ACHN (cell line): ENCODE results near the gene NINJ1.

Experiments used
- DNase-seq: peaks from one replicate; pipeline ENCODE4 v3.0.0-alpha.2; 2015
- in situ Hi-C: cut with HindIII; loops from 2 replicates; pipeline ENCODE4 v1.10.0; 2017; ENCODE audit warnings: low sequenced_read_pairs, low pct_ligation_motif_present, low pct_unique_long_range_greater_than_20kb

NINJ1 gene

GRCh38 chr9:93136011-93136440 is 2.0 kb upstream of the NINJ1 start:
- no peak for DNase-seq

DNA sequence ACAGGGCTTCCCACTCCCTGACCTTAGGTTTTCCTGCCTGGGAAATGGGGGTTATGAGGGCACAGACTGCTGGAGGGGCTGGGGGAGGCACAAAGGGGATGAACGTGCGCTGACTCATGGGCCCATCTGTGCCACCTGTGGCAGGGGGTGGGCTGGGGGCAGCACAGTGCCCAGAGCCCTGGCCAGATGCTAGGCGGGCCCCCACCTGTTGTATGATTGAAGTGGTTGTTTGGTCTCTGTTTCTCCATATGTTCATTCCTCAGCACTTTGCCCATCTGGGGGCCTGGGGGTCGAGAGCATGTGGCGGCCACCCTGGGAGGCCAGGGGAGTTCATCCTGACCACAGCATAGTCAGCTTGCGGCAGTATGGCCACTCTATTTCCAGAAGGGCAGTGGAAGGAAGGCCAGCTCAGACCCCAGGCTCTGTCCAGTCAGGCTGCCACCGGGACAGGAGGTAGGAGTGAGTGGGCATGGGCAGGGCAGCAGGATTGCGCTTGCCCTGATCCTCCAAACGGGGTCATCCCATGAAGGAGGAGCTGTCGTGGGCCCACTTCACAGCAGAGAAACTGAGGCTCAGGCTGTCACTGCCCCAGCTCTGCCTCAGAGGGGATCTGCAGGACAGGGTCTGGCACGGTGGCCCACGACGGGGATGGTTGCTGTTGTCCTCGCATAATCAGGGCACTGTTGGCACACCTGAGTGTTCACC is 841 bp upstream of the NINJ1 start:
- in situ Hi-C loops = no loop called here
- no peak for DNase-seq

More at GRCh38 chr9:93136011-93136440, 2.0 kb upstream of the NINJ1 start:
- in situ Hi-C loops = no loop called here

- in situ Hi-C loops = no loop called here
- DNase-seq = peak; percentile 78
These were observed 403 bp downstream of the NINJ1 start for GRCh38 chr9:93133681-93134014.

DNA sequence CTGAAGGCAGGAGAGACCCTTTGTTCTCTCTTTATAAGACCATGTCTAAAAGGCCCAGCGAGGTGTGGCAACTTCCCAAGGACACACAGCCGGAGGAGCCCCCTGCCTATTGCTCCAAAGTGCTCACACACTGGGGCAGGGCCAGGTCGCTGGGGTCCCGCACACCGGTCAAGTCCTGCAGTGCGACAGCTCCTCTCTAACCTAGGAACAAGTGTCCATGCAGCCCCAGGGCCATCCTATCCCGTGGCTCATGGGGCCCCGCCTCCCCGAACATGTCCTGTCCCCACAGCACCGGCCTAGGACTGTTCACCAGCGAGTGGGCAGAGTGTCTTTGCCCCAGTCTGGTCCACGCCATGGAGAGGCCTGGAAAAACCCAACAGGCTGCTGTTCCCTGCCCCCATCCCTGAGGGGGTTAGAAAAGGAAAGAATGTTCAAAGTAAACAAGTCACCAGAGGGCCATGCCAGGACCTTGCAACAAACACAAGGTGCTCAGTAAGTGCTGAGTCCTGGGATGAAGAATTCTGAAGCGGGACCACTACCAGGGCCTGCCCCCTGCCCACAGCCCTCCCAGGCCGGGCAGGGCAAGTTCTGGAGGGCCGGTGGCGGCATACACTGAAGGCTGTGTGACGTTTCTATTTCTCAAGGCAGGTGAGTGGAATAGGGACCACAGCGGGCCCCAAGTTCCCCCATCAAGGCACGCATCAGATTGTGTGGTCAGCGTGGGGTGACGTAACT is 938 bp downstream of the NINJ1 start:
- peak; percentile 12 for DNase-seq
- in situ Hi-C loops = no loop called here

- DNase-seq = peak; percentile 35
- in situ Hi-C loops = no loop called here
These were observed 1.6 kb downstream of the NINJ1 start for GRCh38 chr9:93132287-93132927.

DNA sequence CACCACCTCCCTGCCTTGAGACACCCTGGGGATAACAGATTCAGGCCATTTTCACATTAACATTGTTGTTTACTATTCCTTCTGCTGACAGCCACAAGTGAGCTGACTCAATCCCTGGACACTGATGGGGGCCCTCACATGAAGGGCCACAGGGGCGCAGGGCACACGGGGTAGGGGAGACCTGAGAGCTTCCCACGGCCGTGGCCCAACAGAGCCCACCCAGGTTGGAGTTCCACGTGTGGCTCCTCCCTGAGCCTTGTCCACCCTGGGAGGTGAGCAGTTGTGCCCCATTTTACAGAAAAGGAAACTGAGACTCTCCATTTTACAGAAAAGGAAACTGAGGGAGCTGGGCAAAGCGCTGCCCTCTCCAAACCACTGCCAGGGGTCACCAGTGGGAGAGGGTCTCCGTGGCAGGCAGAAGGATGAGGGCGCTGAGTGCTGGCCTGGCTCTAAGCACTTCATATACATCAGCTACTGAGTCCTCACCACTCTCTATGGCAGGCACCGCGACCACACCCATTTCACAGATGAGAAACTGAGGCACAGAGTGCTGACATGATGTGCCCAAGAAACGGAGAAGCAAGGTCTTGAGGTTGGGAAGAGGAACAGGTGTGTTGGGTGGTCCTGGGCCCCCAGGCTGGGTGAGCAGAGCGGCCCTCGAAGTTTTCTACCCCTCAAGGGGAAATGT is 2.3 kb downstream of the NINJ1 start:
- no peak for DNase-seq
- in situ Hi-C loops = no loop called here

DNA sequence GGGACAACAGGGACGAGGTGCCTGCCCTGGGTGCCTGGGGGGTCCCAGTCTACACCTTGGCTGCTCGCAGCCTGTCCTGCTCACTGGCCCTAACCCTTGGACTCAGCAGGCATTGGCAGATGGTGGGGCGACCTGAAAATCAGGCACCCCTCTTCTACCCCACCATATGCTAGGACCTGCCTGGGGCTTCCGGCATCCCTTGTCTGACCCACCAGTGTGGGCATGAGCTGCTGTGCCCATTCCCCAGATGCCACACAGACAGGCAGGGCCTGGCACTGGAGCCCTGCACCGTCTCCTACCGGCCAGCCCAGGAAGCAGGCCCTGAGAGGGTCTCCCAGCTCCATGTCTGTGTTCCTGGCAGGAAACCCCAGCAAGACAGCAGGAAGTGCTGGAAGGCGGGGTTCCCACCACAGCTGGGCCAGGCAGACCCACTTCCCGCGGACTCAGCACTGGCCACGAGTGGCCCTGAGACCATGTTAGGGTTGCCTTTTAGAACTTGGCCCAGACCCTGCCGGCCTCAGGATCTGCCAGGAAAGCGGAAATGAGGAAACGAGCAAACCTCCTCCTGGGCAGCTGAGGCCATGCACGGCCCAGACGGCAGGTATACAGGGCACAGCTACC is 3.1 kb downstream of the NINJ1 start:
- DNase-seq = no peak
- in situ Hi-C loops = no loop called here

DNA sequence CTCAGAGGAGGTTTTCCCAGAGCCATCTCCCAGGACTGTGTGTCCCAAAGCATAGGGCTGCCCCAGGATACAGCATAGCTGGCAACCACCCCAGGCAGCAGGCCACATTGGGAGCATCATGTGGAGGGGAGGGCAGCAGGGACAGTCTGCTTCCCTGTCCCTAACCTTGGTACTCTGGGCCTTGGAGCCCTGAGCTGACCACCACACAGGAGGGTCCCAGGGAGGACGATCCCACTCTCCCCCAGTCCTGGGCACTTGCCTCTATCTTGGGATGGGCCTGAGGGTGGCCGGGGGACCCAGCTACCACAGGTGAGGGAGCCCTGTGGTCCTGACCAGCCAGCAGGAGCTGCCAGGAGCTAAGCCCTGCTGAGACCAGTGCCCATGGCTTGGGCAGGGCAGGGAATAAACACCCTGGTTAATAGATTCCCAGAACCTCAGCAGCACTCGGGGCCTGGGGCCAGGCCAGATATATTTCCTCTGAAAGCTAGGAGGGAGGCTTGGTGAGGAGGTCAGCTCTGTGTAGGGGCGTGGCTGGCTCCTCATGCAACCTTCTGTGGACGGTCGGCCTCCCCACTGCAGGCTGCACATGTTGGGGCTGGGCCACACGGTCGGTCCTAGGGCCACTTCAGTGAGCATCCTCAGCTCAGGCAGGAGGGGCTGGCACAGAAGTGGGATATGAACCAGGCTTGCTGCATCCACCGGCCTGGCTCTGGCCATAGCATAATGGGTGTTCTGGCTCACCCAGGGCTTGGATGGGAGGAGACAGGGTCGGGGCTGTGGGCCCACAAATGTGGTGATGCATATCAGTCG is 4.2 kb downstream of the NINJ1 start:
- in situ Hi-C loops = no loop called here
- DNase-seq = no peak

DNA sequence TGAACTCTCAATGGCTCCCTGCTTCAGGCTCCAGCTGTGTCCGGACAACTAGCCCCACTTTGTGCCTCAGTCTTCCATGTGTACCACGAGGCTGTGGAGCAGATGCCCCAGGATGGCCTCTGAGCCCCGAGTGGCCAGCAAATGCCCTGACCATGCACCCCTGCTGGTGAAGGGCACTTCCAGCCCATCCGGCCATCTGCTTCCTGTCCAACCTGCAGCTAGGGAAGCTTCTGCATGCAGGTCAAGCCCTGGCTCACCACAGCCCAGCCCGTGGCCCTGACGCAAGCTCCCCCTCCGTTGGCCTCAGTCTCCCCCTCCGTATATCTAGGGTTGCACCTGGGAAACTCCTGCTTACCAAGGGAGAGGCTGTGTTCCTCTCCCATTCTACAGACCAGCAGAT is 4.8 kb downstream of the NINJ1 start:
- in situ Hi-C loops = no loop called here

DNA sequence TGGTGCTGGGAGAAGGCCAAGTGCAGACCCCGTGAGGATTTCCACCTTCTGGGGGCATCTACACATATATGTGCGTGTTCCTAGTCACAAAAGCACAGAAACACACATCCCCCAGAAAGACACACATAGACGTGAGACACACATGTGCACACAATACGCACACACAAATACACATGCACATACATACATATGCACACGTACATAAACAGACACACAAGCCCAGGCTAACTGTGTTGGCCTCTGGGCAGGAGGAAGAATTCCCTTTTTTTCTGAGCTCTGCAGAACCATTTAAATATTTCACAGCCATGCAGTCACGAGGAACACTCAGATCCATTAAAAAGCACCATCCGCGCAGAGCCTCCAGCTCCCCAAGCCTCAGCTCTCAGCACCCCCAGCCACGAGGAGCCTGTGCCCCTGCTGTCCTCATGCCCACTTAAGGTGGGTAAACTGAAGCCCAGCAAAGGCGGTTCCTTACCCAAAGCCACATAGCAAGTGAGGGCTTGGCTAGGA is 5.3 kb downstream of the NINJ1 start:
- in situ Hi-C loops = no loop called here

More for the DNA sequence above, 4.8 kb downstream of the NINJ1 start:
- no peak for DNase-seq

GRCh38 chr9:93128011-93128714 is 5.9 kb downstream of the NINJ1 start:
- no peak for DNase-seq
- in situ Hi-C loops = no loop called here

More for the DNA sequence above, 5.3 kb downstream of the NINJ1 start:
- DNase-seq = no peak

DNA sequence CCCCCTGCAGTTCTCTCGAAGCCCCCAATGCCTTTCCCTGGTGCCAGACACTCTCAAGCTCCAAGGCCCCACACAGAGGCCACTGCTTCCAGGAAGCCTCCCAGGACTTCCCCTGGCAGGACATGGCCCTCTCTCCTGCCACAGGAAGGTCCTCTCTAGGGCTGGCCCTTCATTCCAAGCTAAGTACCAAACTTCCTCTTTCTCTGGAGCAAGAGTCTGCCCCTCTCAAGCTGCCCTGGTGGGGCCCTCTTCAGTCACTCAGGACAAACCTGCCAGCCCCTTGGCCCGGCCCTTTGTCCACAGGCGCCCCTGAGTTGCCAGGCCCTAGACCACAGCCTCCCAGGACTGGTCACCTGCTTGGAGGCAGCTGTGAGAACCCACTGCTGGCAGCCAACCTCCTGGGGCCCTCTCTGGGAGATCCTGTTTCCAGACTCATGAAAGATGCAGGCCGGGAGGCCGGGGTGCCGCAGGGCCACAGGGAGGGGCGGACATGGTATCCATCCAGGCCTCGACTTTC is 6.6 kb downstream of the NINJ1 start:
- DNase-seq = no peak
- in situ Hi-C loops = no loop called here

- no peak for DNase-seq
- in situ Hi-C loops = no loop called here
These were observed 7.2 kb downstream of the NINJ1 start for GRCh38 chr9:93126825-93127368.

- no peak for DNase-seq
- in situ Hi-C loops = no loop called here
These were observed 7.8 kb downstream of the NINJ1 start for GRCh38 chr9:93126151-93126781.

DNA sequence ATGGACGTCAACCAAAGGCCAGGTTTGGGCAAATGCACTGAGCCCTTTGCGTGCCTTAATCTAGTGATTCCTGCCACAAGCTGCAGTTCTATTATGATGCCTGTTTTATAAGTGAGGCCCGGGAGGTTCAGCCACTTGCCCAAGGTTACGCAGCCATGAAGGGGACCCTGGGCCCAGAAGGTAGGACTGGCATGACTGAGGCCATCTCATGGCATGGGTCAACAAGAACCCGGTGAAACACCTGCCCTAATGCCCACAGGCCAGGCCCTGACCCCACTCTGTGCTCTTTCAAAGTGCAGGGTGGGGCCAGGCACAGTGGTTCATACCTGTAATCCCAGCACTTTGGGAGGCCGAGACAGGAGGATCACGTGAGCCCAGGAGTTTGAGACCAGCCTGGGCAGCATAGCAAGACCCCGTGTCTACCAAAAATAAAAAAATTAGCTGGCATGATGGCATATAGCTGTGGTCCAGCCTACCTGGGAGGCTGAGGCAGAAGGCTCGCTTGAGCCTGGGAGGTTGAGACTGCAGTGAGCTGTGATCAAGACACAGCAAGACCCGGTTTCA is 8.6 kb downstream of the NINJ1 start:
- DNase-seq = no peak
- in situ Hi-C loops = no loop called here

- no peak for DNase-seq
- in situ Hi-C loops = no loop called here
These were observed 9.3 kb downstream of the NINJ1 start for GRCh38 chr9:93124793-93125192.
